K562 (cell line): ENCODE measurements around the gene SLC16A9. TPM values are rescaled to one million over a fixed set of nuclear protein-coding genes. Genes with fewer than 3 reads are reported as not detected.

Experiments used
- MTA3 ChIP-seq: fragments of 450-650 bp; formaldehyde crosslinking; IDR thresholded peaks from 2 replicates; pipeline ENCODE4 v1.6.1; 2017; ENCODE audit warnings: mild to moderate bottlenecking, borderline replicate concordance
- NCOA2 ChIP-seq, 2 experiments: fragments of 450-650 bp; IDR thresholded peaks; 2 replicates each; pipeline ENCODE4 v1.6.1; 2018; ENCODE audit warnings: mild to moderate bottlenecking in 2 of 2, moderate library complexity in 1 of 2; ENCODE audit not compliant: partially characterized antibody in 2 of 2
- TARDBP ChIP-seq: fragments of 450-650 bp; IDR thresholded peaks from 2 replicates; pipeline ENCODE4 v1.6.1; 2016
- ZNF124 ChIP-seq: sonication (generic); formaldehyde crosslinking; IDR thresholded peaks from 2 replicates; pipeline ENCODE4 v1.8.1; 2022; ENCODE audit warnings: missing genetic modification reagents
- ZNF232 ChIP-seq: sonication (generic); formaldehyde crosslinking; IDR thresholded peaks from 2 replicates; pipeline ENCODE4 v1.8.0; 2022; ENCODE audit warnings: mild to moderate bottlenecking, missing genetic modification reagents
- polyA plus RNA-seq, 8 experiments: library from polyadenylated mRNA; depleted of rRNA in 4 of 8; stranded (reverse) in 5 of 8; unstranded in 3 of 8; fragments of >200 nt; fragmentation: Nextera tagmentation in 2 of 8; fragmentation: Illumina TruSeq in 1 of 8; extraction: Ambion mirVana in 2 of 8; extraction: Trizol in 1 of 8; gene quantifications; 2 replicates each; pipeline versions ENCODE4 v1.2.1 to v1.2.3, GENCODE V29; 2011 to 2014; ENCODE audit warnings: inconsistent platforms in 1 of 8, missing spikeins in 1 of 8
- total RNA-seq, 7 experiments: library from RNA; depleted of rRNA in 6 of 7; stranded (reverse); fragments of >200 nt in 6 of 7; fragmentation: Illumina TruSeq in 2 of 7; extraction: Trizol in 2 of 7; gene quantifications; 2 replicates each; pipeline versions ENCODE4 v1.2.1 to v1.2.3, GENCODE V29; 2011 to 2021; ENCODE audit warnings: low replicate concordance in 1 of 7
- TF ChIP-seq, protein P1 (sequence below), 3 experiments: IDR thresholded peaks in 2 of 3; conservative IDR thresholded peaks in 1 of 3; 2 replicates each; pipeline ENCODE4 v1.5.1; 2011 to 2012; ENCODE audit warnings: low read length in 3 of 3, mild to moderate bottlenecking in 3 of 3, control low read depth in 2 of 3, improper control_type of control experiment in 1 of 3, inconsistent platforms in 1 of 3, low read depth in 1 of 3, mixed read lengths in 1 of 3, moderate library complexity in 1 of 3; ENCODE audit not compliant: insufficient read depth in 2 of 3
- TF ChIP-seq, protein P2 (sequence below): sonication (generic); formaldehyde crosslinking; IDR thresholded peaks from 2 replicates; pipeline ENCODE4 v1.8.0; 2022; ENCODE audit warnings: mild to moderate bottlenecking, missing genetic modification reagents, borderline replicate concordance
- TF ChIP-seq, protein P3 (sequence below): fragments of 250-450 bp; sonication (Bioruptor Pico); IDR thresholded peaks from 2 replicates; pipeline ENCODE4 v1.5.0; 2021; ENCODE audit warnings: mild to moderate bottlenecking, moderate library complexity
- TF ChIP-seq, protein P4 (sequence below), 2 experiments: fragments of 450-650 bp; formaldehyde crosslinking in 1 of 2; IDR thresholded peaks; 2 replicates each; pipeline versions ENCODE4 v1.4.0 to v1.6.1; 2014 to 2020; ENCODE audit warnings: mild to moderate bottlenecking in 2 of 2, borderline replicate concordance in 1 of 2, low read depth in 1 of 2

The SLC16A9 gene
- total and polyA plus RNA-seq, 9 of the 15 experiments (the other 6 are each of a cell fraction or from before 2014, with no cell fraction given): 0.90 to 6.4 (median 2.1) TPM

DNA sequence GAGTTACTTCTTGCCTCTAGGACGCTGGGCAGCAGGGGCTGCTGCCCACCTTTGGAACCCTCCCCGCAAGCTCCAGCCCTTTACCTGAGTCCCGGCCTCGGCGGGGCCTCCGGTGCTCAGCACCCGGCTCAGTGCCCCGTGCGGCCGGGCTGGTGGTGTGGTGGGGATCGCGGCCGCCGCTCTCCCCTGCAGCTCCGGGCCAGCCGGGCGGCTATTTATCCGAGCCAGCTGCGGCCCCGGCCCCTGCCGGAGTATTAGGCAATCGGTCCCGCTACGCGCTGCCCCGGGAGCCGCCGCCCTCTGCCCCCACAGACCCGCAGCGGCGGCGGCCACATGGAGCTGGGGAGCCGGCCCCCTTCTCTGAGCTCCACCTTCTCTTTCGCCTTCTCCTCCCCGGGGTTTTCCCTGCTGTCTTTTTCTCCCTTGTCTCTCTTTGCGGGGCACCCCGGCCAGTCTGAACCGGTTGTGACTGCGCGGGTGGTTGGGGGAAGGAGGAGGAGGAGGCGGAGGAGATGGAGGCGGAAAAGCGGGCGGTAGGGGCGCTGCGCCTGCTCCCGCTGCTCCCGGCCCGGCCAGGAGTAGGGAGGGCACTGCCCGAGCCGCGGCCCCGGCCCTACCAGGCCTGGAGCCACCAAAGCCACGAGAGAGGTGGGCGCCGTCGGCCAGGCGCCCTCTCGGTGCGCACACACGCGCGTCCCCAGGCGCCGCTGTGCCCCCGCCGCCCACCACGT is at the start of gene SLC16A9 (continued):
- TF ChIP-seq TARDBP: no peak
- TF ChIP-seq ZNF124 (CRISPR knock-in tag): no peak
- no peak for TF ChIP-seq ZNF232 (CRISPR knock-in tag)
- TF ChIP-seq, protein P1, sequence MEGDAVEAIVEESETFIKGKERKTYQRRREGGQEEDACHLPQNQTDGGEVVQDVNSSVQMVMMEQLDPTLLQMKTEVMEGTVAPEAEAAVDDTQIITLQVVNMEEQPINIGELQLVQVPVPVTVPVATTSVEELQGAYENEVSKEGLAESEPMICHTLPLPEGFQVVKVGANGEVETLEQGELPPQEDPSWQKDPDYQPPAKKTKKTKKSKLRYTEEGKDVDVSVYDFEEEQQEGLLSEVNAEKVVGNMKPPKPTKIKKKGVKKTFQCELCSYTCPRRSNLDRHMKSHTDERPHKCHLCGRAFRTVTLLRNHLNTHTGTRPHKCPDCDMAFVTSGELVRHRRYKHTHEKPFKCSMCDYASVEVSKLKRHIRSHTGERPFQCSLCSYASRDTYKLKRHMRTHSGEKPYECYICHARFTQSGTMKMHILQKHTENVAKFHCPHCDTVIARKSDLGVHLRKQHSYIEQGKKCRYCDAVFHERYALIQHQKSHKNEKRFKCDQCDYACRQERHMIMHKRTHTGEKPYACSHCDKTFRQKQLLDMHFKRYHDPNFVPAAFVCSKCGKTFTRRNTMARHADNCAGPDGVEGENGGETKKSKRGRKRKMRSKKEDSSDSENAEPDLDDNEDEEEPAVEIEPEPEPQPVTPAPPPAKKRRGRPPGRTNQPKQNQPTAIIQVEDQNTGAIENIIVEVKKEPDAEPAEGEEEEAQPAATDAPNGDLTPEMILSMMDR (IDR thresholded peaks at IDR 0.05 in 2 of 3, conservative IDR thresholded peaks at IDR 0.05 in 1 of 3; ENCODE audit: insufficient read depth in 2 of 3, low read depth in 1 of 3, low read length in 3 of 3): peak; percentile 22 to 44 (median 32); a peak in 3 of 6 replicates
- TF ChIP-seq, protein P2, sequence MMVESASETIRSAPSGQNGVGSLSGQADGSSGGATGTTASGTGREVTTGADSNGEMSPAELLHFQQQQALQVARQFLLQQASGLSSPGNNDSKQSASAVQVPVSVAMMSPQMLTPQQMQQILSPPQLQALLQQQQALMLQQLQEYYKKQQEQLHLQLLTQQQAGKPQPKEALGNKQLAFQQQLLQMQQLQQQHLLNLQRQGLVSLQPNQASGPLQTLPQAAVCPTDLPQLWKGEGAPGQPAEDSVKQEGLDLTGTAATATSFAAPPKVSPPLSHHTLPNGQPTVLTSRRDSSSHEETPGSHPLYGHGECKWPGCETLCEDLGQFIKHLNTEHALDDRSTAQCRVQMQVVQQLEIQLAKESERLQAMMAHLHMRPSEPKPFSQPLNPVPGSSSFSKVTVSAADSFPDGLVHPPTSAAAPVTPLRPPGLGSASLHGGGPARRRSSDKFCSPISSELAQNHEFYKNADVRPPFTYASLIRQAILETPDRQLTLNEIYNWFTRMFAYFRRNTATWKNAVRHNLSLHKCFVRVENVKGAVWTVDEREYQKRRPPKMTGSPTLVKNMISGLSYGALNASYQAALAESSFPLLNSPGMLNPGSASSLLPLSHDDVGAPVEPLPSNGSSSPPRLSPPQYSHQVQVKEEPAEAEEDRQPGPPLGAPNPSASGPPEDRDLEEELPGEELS (CRISPR knock-in tag): no peak
- no peak for TF ChIP-seq MTA3
- TF ChIP-seq, protein P3, sequence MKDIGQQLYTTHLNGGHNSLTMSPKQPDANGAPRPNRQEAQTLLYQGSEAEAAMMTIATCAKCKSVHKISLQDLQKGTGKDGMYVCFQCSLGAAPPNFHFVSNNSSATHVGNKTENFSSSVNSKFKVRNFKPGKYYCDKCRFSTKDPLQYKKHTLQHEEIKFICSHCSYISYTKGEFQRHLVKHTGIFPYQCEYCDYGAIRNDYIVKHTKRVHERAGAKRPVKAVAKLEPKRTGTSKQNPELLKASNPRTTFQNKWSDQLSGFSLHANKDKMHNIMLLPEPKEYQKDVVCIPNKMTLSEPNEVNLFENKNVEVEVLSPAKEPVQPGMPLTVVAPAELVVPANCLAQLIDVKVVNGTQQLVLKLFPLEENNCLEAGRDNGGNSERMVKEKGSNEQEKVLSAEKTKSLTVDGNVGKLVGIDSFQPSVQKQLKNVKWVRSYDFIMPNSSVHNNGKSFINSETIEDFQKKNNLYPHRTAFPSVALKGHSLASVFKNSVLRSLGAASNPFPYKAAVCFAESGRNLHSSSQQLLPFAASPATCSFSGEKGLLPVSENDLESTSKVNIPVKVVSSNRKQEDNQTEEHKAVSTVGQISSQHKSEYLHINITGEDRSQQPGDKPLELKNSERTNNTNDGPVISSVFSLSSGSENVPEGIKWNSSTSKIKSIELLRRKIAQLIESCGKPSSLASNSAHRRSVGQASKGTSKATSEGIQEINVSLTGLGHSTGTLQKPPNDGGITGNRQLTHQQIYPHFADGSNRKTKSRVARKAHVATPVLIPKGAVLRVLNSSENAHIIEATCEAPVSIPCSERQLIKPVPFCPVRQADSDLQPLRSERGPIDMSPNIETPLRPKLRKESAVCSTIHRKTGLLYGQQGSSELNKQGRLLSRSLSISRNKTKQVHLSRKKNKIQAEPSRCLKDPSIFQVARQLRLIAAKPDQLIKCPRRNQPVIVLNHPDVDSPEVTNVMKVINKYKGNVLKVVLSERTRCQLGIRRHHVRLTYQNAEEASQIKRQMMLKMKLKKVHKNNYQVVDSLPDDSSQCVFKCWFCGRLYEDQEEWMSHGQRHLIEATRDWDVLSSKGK: no peak
- no peak for TF ChIP-seq NCOA2 (IDR thresholded peaks at IDR 0.05; ENCODE audit: partially characterized antibody in 2 of 2)
- TF ChIP-seq, protein P4, sequence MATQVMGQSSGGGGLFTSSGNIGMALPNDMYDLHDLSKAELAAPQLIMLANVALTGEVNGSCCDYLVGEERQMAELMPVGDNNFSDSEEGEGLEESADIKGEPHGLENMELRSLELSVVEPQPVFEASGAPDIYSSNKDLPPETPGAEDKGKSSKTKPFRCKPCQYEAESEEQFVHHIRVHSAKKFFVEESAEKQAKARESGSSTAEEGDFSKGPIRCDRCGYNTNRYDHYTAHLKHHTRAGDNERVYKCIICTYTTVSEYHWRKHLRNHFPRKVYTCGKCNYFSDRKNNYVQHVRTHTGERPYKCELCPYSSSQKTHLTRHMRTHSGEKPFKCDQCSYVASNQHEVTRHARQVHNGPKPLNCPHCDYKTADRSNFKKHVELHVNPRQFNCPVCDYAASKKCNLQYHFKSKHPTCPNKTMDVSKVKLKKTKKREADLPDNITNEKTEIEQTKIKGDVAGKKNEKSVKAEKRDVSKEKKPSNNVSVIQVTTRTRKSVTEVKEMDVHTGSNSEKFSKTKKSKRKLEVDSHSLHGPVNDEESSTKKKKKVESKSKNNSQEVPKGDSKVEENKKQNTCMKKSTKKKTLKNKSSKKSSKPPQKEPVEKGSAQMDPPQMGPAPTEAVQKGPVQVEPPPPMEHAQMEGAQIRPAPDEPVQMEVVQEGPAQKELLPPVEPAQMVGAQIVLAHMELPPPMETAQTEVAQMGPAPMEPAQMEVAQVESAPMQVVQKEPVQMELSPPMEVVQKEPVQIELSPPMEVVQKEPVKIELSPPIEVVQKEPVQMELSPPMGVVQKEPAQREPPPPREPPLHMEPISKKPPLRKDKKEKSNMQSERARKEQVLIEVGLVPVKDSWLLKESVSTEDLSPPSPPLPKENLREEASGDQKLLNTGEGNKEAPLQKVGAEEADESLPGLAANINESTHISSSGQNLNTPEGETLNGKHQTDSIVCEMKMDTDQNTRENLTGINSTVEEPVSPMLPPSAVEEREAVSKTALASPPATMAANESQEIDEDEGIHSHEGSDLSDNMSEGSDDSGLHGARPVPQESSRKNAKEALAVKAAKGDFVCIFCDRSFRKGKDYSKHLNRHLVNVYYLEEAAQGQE (IDR thresholded peaks at IDR 0.05; ENCODE audit: borderline replicate concordance): peak; percentile 98
- TF ChIP-seq, protein P4 (CRISPR knock-in tag; IDR thresholded peaks at IDR 0.05; ENCODE audit: low read depth): no peak
